Stimulated activated CD4-positive, alpha-beta T cell treated with anti-CD3 and anti-CD28 coated beads, Interleukin-2, amount 100 ng/mL, for 48 hours (primary cell): ENCODE measurements around the gene PRKAR2A.
"Not testable (repeated sequence)": the region's sequence is repeated elsewhere in the genome, so short reads cannot be mapped to it uniquely, and the experiment has no call there.

ENCODE experiments used
- DNase-seq, 2 donors: peaks; one replicate each; pipeline ENCODE4 v3.0.0-alpha.2; 2020

Gene PRKAR2A

GRCh38 chr3:48776854-48777253 lies 70.8 kb downstream of the PRKAR2A start:
- no peak for DNase-seq

GRCh38 chr3:48770192-48770502 lies 77.5 kb downstream of the PRKAR2A start:
- DNase-seq = no peak

- DNase-seq = no peak
Measured at GRCh38 chr3:48765376-48765775, 82.3 kb downstream of the PRKAR2A start.

- no peak for DNase-seq
Measured at GRCh38 chr3:48762816-48763215, 84.9 kb downstream of the PRKAR2A start.

- DNase-seq = not testable (repeated sequence)
Measured at GRCh38 chr3:48759991-48760540, 87.6 kb downstream of the PRKAR2A start.

- not testable (repeated sequence) for DNase-seq
Measured at GRCh38 chr3:48759531-48759930, 88.1 kb downstream of the PRKAR2A start.

GRCh38 chr3:48759071-48759470 lies 88.6 kb downstream of the PRKAR2A start:
- DNase-seq = no peak

- DNase-seq = no peak
Measured at GRCh38 chr3:48756640-48757039, 91.0 kb downstream of the PRKAR2A start.

- no peak for DNase-seq
Measured at GRCh38 chr3:48750856-48751255, 96.8 kb downstream of the PRKAR2A start.

GRCh38 chr3:48748754-48749153 lies 98.9 kb downstream of the PRKAR2A start:
- DNase-seq = no peak

- no peak for DNase-seq
Measured at GRCh38 chr3:48747706-48748105, 100.0 kb downstream of the PRKAR2A start.

GRCh38 chr3:48747015-48747615 lies 100.6 kb downstream of the PRKAR2A start:
- DNase-seq = no peak

GRCh38 chr3:48743773-48744172 lies 103.9 kb downstream of the PRKAR2A start:
- no peak for DNase-seq

- DNase-seq = not testable (repeated sequence)
Measured at GRCh38 chr3:48741226-48741625, 106.4 kb downstream of the PRKAR2A start.

- DNase-seq = peak; percentile 40 to 54
Measured at GRCh38 chr3:48739955-48740823, 107.5 kb downstream of the PRKAR2A start.

GRCh38 chr3:48739617-48739954 lies 108.1 kb downstream of the PRKAR2A start:
- DNase-seq = no peak

GRCh38 chr3:48738926-48739616 lies 108.6 kb downstream of the PRKAR2A start:
- DNase-seq = no peak

GRCh38 chr3:48738144-48738536 lies 109.5 kb downstream of the PRKAR2A start:
- DNase-seq = no peak

- not testable (repeated sequence) for DNase-seq
Measured at GRCh38 chr3:48735075-48735767, 112.5 kb downstream of the PRKAR2A start.

GRCh38 chr3:48734541-48734940 lies 113.1 kb downstream of the PRKAR2A start:
- not testable (repeated sequence) for DNase-seq

- not testable (repeated sequence) for DNase-seq
Measured at GRCh38 chr3:48733752-48734518, 113.7 kb downstream of the PRKAR2A start.

GRCh38 chr3:48727511-48727910 lies 120.2 kb downstream of the PRKAR2A start:
- no peak for DNase-seq
